ENCODE data around the gene ATP6V0E2.

The ATP6V0E2 gene

DNA sequence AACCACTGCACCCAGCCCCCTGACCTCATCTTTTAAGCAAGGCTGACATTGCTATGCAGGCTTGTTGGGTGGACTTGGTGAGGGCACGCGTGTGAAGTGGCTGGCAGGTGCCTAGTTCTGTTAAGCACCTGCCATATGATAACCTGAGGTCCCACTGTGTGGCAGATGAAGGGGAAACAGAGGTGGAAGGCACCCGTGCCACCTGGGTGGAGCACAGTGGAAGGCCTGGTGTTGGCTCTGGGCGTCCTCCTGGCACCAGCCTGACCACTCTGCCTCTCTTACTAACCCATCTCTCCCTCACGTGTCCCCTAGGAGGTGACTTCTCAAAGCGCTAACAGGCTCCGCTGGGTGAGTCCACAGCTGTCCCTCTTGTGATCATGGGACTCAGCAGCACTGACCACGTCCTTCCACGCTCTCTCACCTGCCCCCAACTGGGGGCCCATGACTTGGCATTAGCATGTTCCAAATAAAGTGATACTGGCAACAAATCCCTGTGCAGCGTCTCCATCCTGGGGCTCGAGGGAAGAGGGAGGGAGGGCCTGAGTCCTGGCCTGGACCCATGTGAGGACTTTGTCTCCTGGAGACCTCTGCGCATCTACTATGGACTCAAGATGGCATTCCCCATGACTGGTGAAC is 40.2 kb upstream of the ATP6V0E2 start:
- CTCF ChIA-PET, result no interaction called here
- POLR2A ChIA-PET, result no interaction called here
- DNase-seq (ENCODE audit: extremely low spot score), result no peak
- TF ChIP-seq, protein P1, sequence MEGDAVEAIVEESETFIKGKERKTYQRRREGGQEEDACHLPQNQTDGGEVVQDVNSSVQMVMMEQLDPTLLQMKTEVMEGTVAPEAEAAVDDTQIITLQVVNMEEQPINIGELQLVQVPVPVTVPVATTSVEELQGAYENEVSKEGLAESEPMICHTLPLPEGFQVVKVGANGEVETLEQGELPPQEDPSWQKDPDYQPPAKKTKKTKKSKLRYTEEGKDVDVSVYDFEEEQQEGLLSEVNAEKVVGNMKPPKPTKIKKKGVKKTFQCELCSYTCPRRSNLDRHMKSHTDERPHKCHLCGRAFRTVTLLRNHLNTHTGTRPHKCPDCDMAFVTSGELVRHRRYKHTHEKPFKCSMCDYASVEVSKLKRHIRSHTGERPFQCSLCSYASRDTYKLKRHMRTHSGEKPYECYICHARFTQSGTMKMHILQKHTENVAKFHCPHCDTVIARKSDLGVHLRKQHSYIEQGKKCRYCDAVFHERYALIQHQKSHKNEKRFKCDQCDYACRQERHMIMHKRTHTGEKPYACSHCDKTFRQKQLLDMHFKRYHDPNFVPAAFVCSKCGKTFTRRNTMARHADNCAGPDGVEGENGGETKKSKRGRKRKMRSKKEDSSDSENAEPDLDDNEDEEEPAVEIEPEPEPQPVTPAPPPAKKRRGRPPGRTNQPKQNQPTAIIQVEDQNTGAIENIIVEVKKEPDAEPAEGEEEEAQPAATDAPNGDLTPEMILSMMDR (IDR thresholded peaks at IDR 0.05; ENCODE audit: control extremely low read depth, extremely low read depth, low read depth, missing control alignments), result no peak

DNA sequence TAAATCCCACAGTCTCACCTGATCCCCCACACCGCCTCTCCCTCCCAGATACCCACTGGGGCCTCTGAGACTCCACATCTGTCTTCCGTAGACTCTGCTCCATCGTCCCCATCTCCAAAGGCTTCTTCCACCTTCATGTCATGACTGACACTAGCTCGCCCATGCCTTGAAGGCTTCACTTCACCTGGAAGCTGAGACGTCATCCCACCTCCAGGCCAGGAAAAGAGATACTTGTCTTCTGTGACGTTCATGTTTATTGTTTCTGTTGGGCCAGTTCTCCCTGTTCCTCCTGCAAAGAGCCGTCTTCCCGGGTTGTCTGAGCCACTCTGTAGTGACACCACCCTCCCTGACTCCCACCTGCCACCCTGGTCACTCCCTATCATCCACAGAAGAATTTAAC is 39.2 kb upstream of the ATP6V0E2 start:
- TF ChIP-seq, protein P1 (IDR thresholded peaks at IDR 0.05; ENCODE audit: control extremely low read depth, extremely low read depth, low read depth, missing control alignments), result no peak
- DNase-seq (ENCODE audit: extremely low spot score), result no peak
- POLR2A ChIA-PET, result no interaction called here
- CTCF ChIA-PET, result interaction anchor here (1.4 kb wide), 1 partner anchor 15 kb away, joined by 4 read pairs; no protein-coding TSS in a partner anchor

DNA sequence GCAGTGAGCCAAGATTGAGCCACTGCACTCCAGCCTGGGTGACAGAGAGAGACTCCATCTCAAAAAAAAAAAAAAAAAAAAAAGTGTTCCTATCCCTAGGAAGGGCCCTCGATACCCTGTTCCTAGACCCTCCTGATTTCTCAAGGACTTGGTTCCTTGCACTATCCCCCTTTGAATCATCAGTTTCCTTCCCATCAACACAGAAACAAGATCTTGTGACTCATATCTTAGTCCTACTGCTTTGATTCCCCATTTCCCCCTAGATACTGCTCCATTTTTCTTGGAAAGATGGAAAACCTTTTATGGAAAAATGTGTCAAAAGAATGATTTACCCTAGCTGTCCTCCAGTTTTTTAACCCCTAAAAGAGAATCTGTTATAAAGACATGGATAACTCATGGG is 37.3 kb upstream of the ATP6V0E2 start:
- no peak for DNase-seq (ENCODE audit: extremely low spot score)
- TF ChIP-seq, protein P1 (IDR thresholded peaks at IDR 0.05; ENCODE audit: control extremely low read depth, extremely low read depth, low read depth, missing control alignments), result no peak
- ChIA-PET POLR2A (no interaction called here), CTCF (interaction anchor here (1.1 kb wide), 1 partner anchor 14 kb away, joined by 3 read pairs; no protein-coding TSS in a partner anchor)

DNA sequence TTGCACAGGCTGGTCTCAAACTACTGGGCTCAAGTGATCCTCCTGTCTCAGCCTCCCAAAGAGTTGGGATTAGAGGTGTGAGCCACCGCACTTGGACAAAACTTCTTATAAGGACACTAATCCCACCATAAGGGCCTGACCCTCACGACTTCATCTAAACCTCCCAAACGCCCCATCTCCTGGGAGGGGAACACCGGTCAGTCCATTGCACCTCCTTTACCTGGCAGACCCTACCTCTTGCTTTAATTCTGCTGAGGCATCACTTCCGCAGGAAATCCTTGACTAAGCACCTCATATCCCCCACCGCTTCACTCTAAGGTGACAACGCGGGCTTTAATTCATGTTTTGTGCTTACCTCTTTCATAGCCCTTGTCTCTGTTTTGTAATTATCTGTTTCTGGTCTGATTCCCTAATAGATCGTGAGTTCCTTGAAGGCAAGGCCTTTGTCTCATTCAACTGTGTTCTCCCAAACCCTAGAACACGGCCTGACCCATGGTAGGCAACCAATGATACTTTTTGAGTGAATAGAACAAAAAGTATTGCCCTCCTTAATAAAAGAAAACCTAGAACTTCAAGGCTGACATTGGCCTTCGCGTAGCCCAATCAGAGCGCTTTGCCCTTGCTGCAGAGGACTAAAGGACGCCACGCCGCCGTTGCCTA is 36.1 kb upstream of the ATP6V0E2 start:
- no peak for DNase-seq (ENCODE audit: extremely low spot score)
- ChIA-PET POLR2A (interaction anchor here (0.6 kb wide), 1 partner anchor 17 kb away, joined by 3 read pairs; no protein-coding TSS in a partner anchor), CTCF (interaction anchor here (0.7 to 1.4 kb wide), 3 partner anchors 171 to 1561 kb away, joined by 3 to 4 read pairs (median 3); no protein-coding TSS in a partner anchor)
- TF ChIP-seq, protein P1 (IDR thresholded peaks at IDR 0.05; ENCODE audit: control extremely low read depth, extremely low read depth, low read depth, missing control alignments), result no peak

DNA sequence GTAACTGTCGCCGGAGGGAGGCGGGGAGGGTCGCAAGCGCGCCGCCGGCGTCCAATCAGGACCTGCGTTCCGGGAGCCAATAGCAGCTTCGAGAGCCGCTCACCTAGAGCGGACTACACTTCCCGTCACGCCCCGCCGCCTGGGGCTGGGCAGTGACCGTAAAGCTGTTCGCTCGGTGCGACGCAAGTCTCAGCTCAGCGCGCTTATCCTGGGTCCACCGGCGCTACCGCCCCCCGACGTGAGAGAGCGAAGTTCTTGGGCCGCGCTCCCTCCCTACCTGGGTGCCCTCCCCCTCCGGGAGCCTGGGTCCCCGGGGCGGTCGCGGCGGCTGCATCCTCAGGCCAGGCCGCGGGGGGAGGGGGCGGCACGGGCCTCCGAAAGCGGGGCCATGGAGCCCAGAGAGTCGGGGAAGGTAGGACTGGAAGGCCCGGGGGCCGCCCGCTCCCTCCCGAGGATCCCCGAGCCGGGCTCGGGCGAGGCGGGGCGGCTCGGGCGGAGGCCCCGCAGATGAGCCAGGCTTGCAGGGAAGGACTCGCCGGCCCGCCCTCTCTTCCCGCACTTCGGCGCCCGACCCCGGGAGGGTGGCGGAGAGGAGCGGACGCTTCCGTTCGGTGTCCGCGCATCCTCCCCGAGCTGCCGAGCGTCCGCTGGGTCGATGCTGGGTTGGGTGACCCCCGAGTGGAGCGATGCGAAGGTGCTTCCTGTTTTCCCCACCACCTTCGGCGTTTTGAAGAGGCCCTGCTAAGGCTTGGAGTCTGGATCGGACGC is 35.4 kb upstream of the ATP6V0E2 start, which contains the start of gene ZNF862:
TSS of gene ZNF862 (plus strand) at position 152 of the 768 bp plus-strand sequence. CDS start at position 389, 237 bp downstream.
- DNase-seq (ENCODE audit: extremely low spot score), result peak; percentile 99
- POLR2A ChIA-PET, result interaction anchor here (0.6 kb wide), 1 partner anchor 17 kb away, joined by 3 read pairs; no protein-coding TSS in a partner anchor
- CTCF ChIA-PET, result interaction anchor here (0.7 to 1.9 kb wide), 6 partner anchors 23 to 1560 kb away, joined by 3 to 7 read pairs (median 3); partner anchors contain the start of gene ATP6V0E2
- TF ChIP-seq, protein P1 (IDR thresholded peaks at IDR 0.05; ENCODE audit: control extremely low read depth, extremely low read depth, low read depth, missing control alignments), result no peak

DNA sequence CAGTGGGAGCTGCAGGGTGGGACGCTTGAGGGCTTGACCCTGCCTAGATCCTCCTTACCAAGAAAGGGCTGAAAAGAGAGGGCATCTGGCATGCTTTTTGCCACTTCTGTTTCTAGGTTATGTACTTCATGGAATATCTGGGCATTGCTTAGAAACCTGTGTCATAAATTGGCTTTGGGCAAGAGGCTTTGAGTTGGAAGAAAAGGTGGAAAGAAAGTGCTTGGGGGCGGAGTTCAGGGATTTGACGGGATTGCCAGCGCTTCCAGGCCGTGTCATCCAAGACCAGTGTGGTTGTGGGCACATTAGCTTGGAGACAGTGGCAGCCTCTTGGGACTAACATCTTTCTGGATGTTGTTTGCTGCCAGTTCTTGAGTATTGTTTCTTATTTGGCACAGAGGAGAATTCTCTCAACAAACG is 34.8 kb upstream of the ATP6V0E2 start:
- CTCF ChIA-PET, result interaction anchor here (1.0 to 1.9 kb wide), 5 partner anchors 16 to 176 kb away, joined by 3 to 7 read pairs (median 3); partner anchors contain the start of gene ATP6V0E2
- DNase-seq (ENCODE audit: extremely low spot score), result no peak
- TF ChIP-seq, protein P1 (IDR thresholded peaks at IDR 0.05; ENCODE audit: control extremely low read depth, extremely low read depth, low read depth, missing control alignments), result no peak
- POLR2A ChIA-PET, result no interaction called here

All from GM10248 (cell line).